Measurements from ENCODE around the gene METRN. TPM values are rescaled to one million over a fixed set of nuclear protein-coding genes. Genes with fewer than 3 reads are reported as not detected.

The METRN gene
- polyA plus RNA-seq, 2 of the 4 experiments (the other 2 are of a cell fraction), result 41.0 to 82.2 TPM

GRCh38 chr16:686459-687260, 28.3 kb upstream of the METRN start:
- TF ChIP-seq BHLHE40 (IDR thresholded peaks at IDR 0.05; ENCODE audit: low read depth, low read length), result no peak
- no peak for TF ChIP-seq POLR2AphosphoS2 (conservative IDR thresholded peaks at IDR 0.05; ENCODE audit: low read length)
- TF ChIP-seq MYC (IDR thresholded peaks at IDR 0.05; ENCODE audit: borderline replicate concordance, low read length), result no peak
- TF ChIP-seq RAD21 (conservative IDR thresholded peaks at IDR 0.05 in 1 of 2, IDR thresholded peaks at IDR 0.05 in 1 of 2), result no peak
- no peak for TF ChIP-seq SREBF2 (IDR thresholded peaks at IDR 0.05)
- no peak for TF ChIP-seq CBX8 (IDR thresholded peaks at IDR 0.05)
- TF ChIP-seq HOXA7 (CRISPR knock-in tag; IDR thresholded peaks at IDR 0.05), result no peak
- no peak for TF ChIP-seq ZFP36 (IDR thresholded peaks at IDR 0.05; ENCODE audit: borderline replicate concordance, partially characterized antibody)
- no peak for TF ChIP-seq NPAS2 (CRISPR knock-in tag; IDR thresholded peaks at IDR 0.05; ENCODE audit: borderline replicate concordance)
- no peak for TF ChIP-seq HEYL (CRISPR knock-in tag; IDR thresholded peaks at IDR 0.05)
- no peak for TF ChIP-seq ZSCAN20 (CRISPR knock-in tag; IDR thresholded peaks at IDR 0.05)
- no peak for TF ChIP-seq REST (IDR thresholded peaks at IDR 0.05)
- Histone ChIP-seq H3K4me3 (no peak overlapping the region), H3K4me2 (no peak overlapping the region), H3K9me3 (no peaks in the 10 kb centered on the region), H3K27ac (no peak overlapping the region), H3K4me1 (peaks cover 30% of the 10 kb centered on the region)
- 90% methylated on average over 48 of the region's 51 CpGs for WGBS (ENCODE audit: missing lambda C conversion rate)
- DNase-seq (ENCODE audit: low read depth in 1 of 2, low spot score in 1 of 2) (no peak), FAIRE-seq (no peak), ATAC-seq (no peak)
- POLR2A ChIA-PET, result interaction anchor here (1.7 kb wide), 1 partner anchor 9 kb away, joined by 6 read pairs; no protein-coding TSS in a partner anchor
- CTCF ChIA-PET, result interaction anchor here (0.7 to 4.8 kb wide), 18 partner anchors 9 to 98 kb away, joined by 3 to 32 read pairs (median 6); partner anchors contain the start of genes METRN, RHBDL1 and RHOT2

GRCh38 chr16:687499-687898, 27.4 kb upstream of the METRN start:
- FAIRE-seq (no peak), DNase-seq (ENCODE audit: low read depth in 1 of 2, low spot score in 1 of 2) (no peak), ATAC-seq (no peak)
- no peak overlapping the region for H3K4me2 ChIP-seq
- POLR2A ChIA-PET, result no interaction called here
- H3K4me1 ChIP-seq, result peaks cover 22% of the 10 kb centered on the region; the same call in 2 of the 3 replicates
- H3K27ac ChIP-seq, result no peak overlapping the region
- TF ChIP-seq CEBPB (IDR thresholded peaks at IDR 0.05) (no peak), EP300 (IDR thresholded peaks at IDR 0.05) (no peak), RNF2 (IDR thresholded peaks at IDR 0.05; ENCODE audit: borderline replicate concordance, low read depth) (no peak), JUN (IDR thresholded peaks at IDR 0.05) (no peak), ELK1 (IDR thresholded peaks at IDR 0.05; ENCODE audit: low read depth, low read length) (no peak), KDM1A (IDR thresholded peaks at IDR 0.05; ENCODE audit: low read depth) (no peak), SMC3 (IDR thresholded peaks at IDR 0.05) (no peak), MAFK (IDR thresholded peaks at IDR 0.05; ENCODE audit: partially characterized antibody) (no peak), MAX (IDR thresholded peaks at IDR 0.05) (no peak), RFX5 (IDR thresholded peaks at IDR 0.05) (no peak), HEYL (CRISPR knock-in tag; IDR thresholded peaks at IDR 0.05) (no peak), ZC3H11A (IDR thresholded peaks at IDR 0.05) (no peak), HDAC2 (IDR thresholded peaks at IDR 0.05) (no peak), FOSL2 (IDR thresholded peaks at IDR 0.05) (no peak), FOSL2 (CRISPR knock-in tag; IDR thresholded peaks at IDR 0.05) (no peak), FOSB (CRISPR knock-in tag; IDR thresholded peaks at IDR 0.05) (no peak), RAD21 (conservative IDR thresholded peaks at IDR 0.05 in 1 of 2, IDR thresholded peaks at IDR 0.05 in 1 of 2) (no peak), ZSCAN20 (CRISPR knock-in tag; IDR thresholded peaks at IDR 0.05) (no peak), ZNF302 (CRISPR knock-in tag; IDR thresholded peaks at IDR 0.05) (no peak), CBX8 (IDR thresholded peaks at IDR 0.05) (no peak)
- TF ChIP-seq, protein P1, sequence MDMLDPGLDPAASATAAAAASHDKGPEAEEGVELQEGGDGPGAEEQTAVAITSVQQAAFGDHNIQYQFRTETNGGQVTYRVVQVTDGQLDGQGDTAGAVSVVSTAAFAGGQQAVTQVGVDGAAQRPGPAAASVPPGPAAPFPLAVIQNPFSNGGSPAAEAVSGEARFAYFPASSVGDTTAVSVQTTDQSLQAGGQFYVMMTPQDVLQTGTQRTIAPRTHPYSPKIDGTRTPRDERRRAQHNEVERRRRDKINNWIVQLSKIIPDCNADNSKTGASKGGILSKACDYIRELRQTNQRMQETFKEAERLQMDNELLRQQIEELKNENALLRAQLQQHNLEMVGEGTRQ (IDR thresholded peaks at IDR 0.05), result no peak
- CTCF ChIA-PET, result interaction anchor here (0.5 to 4.8 kb wide), 9 partner anchors 8 to 98 kb away, joined by 3 to 32 read pairs (median 6); partner anchors contain the start of genes RHBDL1 and RHOT2
- 92% methylated on average over 19 of the region's 19 CpGs for WGBS (ENCODE audit: missing lambda C conversion rate)
- H3K4me3 ChIP-seq, result no peak overlapping the region
- no peaks in the 10 kb centered on the region for H3K9me3 ChIP-seq
